ENCODE results near the gene TSPAN9. TPM values are rescaled to one million over a fixed set of nuclear protein-coding genes. Genes with fewer than 3 reads are reported as not detected.
A peak's percentile ranks its signal among the peaks of the same experiment; 100 is the strongest.

The TSPAN9 gene
- total RNA-seq, 3 donors from 2014 or later, result 16.8 to 44.9 (median 36.9) TPM

GRCh38 chr12:3083241-3083920 is 6.2 kb downstream of the TSPAN9 start:
- H3K4me1 ChIP-seq, result peaks cover 0 to 5% of the 10 kb centered on the region in 2 donors
- no peaks in the 10 kb centered on the region for H3K9me3 ChIP-seq
- no peaks in the 10 kb centered on the region for H3K36me3 ChIP-seq
- no peak for DNase-seq (ENCODE audit: low spot score in 2 of 2)
- H3K27me3 ChIP-seq, result no peaks in the 10 kb centered on the region
- no peak overlapping the region for H3K4me3 ChIP-seq
- peak overlapping the region; percentile 16 to 34 for H3K27ac ChIP-seq
- intact Hi-C loops (cut with DNase I; ENCODE audit: low total_unique reads), result loop anchor here (5.0 kb wide), 1 partner anchor 39 kb away; no protein-coding TSS in a partner anchor
- no peak for TF ChIP-seq CTCF (IDR thresholded peaks at IDR 0.05)
- no peak for TF ChIP-seq POLR2A (IDR thresholded peaks at IDR 0.05)
- no peak for TF ChIP-seq POLR2AphosphoS5 (IDR thresholded peaks at IDR 0.05)

GRCh38 chr12:3083921-3084347 is 6.8 kb downstream of the TSPAN9 start:
- H3K4me1 ChIP-seq, result peaks cover 0 to 5% of the 10 kb centered on the region in 2 donors
- no peaks in the 10 kb centered on the region for H3K27me3 ChIP-seq
- no peaks in the 10 kb centered on the region for H3K36me3 ChIP-seq
- no peak for DNase-seq (ENCODE audit: low spot score in 2 of 2)
- TF ChIP-seq CTCF (IDR thresholded peaks at IDR 0.05) (no peak), POLR2AphosphoS5 (IDR thresholded peaks at IDR 0.05) (no peak), POLR2A (IDR thresholded peaks at IDR 0.05) (no peak)
- no peak overlapping the region for H3K4me3 ChIP-seq
- H3K9me3 ChIP-seq, result no peaks in the 10 kb centered on the region
- intact Hi-C loops (cut with DNase I; ENCODE audit: low total_unique reads), result loop anchor here (5.0 kb wide), 1 partner anchor 38 kb away; no protein-coding TSS in a partner anchor
- H3K27ac ChIP-seq, result peak overlapping the region; percentile 16 to 34

GRCh38 chr12:3084742-3085141 is 7.6 kb downstream of the TSPAN9 start:
- Histone ChIP-seq H3K4me1 (peaks cover 0 to 5% of the 10 kb centered on the region in 2 donors), H3K9me3 (no peaks in the 10 kb centered on the region), H3K4me3 (no peak overlapping the region), H3K27me3 (no peaks in the 10 kb centered on the region), H3K27ac (no peak overlapping the region), H3K36me3 (no peaks in the 10 kb centered on the region)
- TF ChIP-seq POLR2A (IDR thresholded peaks at IDR 0.05) (no peak), CTCF (IDR thresholded peaks at IDR 0.05) (no peak), POLR2AphosphoS5 (IDR thresholded peaks at IDR 0.05) (no peak)
- no peak for DNase-seq (ENCODE audit: low spot score in 2 of 2)
- intact Hi-C loops (cut with DNase I; ENCODE audit: low total_unique reads), result loop anchor here (5.0 kb wide), 1 partner anchor 38 kb away; no protein-coding TSS in a partner anchor

- Histone ChIP-seq H3K4me3 (no peak overlapping the region), H3K36me3 (no peaks in the 10 kb centered on the region), H3K27ac (peak overlapping the region; percentile 66 to 79), H3K27me3 (no peaks in the 10 kb centered on the region), H3K9me3 (no peaks in the 10 kb centered on the region), H3K4me1 (peaks cover 0 to 5% of the 10 kb centered on the region in 2 donors)
- no peak for TF ChIP-seq POLR2AphosphoS5 (IDR thresholded peaks at IDR 0.05)
- no peak for TF ChIP-seq CTCF (IDR thresholded peaks at IDR 0.05)
- TF ChIP-seq POLR2A (IDR thresholded peaks at IDR 0.05), result no peak
- intact Hi-C loops (cut with DNase I; ENCODE audit: low total_unique reads), result no loop called here
- DNase-seq (ENCODE audit: low spot score in 2 of 2), result no peak
Observed at GRCh38 chr12:3085341-3086139, 8.4 kb downstream of the TSPAN9 start.

GRCh38 chr12:3086211-3086610 is 9.0 kb downstream of the TSPAN9 start:
- Histone ChIP-seq H3K27ac (peak overlapping the region; percentile 66 to 79), H3K36me3 (no peaks in the 10 kb centered on the region), H3K4me1 (peaks cover 0 to 9% of the 10 kb centered on the region in 2 donors), H3K27me3 (no peaks in the 10 kb centered on the region), H3K9me3 (no peaks in the 10 kb centered on the region), H3K4me3 (no peak overlapping the region)
- intact Hi-C loops (cut with DNase I; ENCODE audit: low total_unique reads), result no loop called here
- DNase-seq (ENCODE audit: low spot score in 2 of 2), result no peak
- no peak for TF ChIP-seq POLR2A (IDR thresholded peaks at IDR 0.05)
- TF ChIP-seq CTCF (IDR thresholded peaks at IDR 0.05), result no peak
- TF ChIP-seq POLR2AphosphoS5 (IDR thresholded peaks at IDR 0.05), result no peak
